IPS-20b (cell line): ENCODE results near the gene GLRX3.
"Not testable (repeated sequence)": the region's sequence is repeated elsewhere in the genome, so short reads cannot be mapped to it uniquely, and the experiment has no call there.

Source experiments
- H3K27ac ChIP-seq: one replicate; pipeline ENCODE4 v1.5.1; 2013; ENCODE audit warnings: low read length
- H3K27me3 ChIP-seq: 2 replicates; pipeline ENCODE4 v1.6.1; 2013; ENCODE audit warnings: mild to moderate bottlenecking, low read length, inconsistent platforms; ENCODE audit not compliant: insufficient read depth
- H3K36me3 ChIP-seq: 2 replicates; pipeline ENCODE4 v1.6.1; 2013; ENCODE audit warnings: low read depth, mild to moderate bottlenecking, inconsistent platforms, low read length, moderate library complexity; ENCODE audit not compliant: insufficient read depth
- H3K4me1 ChIP-seq: 2 replicates; pipeline ENCODE4 v1.6.1; 2013; ENCODE audit warnings: mild to moderate bottlenecking, control low read depth, inconsistent platforms, low read length, moderate library complexity; ENCODE audit not compliant: insufficient read depth
- H3K4me3 ChIP-seq: 2 replicates; pipeline ENCODE4 v1.5.1; 2013; ENCODE audit warnings: mild to moderate bottlenecking, low read length, inconsistent platforms
- H3K9ac ChIP-seq: 2 replicates; pipeline ENCODE4 v1.6.1; 2013; ENCODE audit warnings: low read depth, mild to moderate bottlenecking, inconsistent platforms, low read length, moderate library complexity
- H3K9me3 ChIP-seq: 2 replicates; pipeline ENCODE4 v1.6.1; 2013; ENCODE audit warnings: mild to moderate bottlenecking, low read depth, low read length, inconsistent platforms; ENCODE audit not compliant: insufficient read depth

The GLRX3 gene

GRCh38 chr10:130200179-130201042, 64.2 kb downstream of the GLRX3 start:
- no peak overlapping the region for H3K4me3 ChIP-seq
- H3K9me3 ChIP-seq = no peaks in the 10 kb centered on the region
- no peak overlapping the region for H3K9ac ChIP-seq
- H3K27ac ChIP-seq = no peak overlapping the region
- no peaks in the 10 kb centered on the region for H3K4me1 ChIP-seq
- H3K36me3 ChIP-seq = no peaks in the 10 kb centered on the region
- H3K27me3 ChIP-seq = no peaks in the 10 kb centered on the region; the same call in 1 of the 2 replicates

DNA sequence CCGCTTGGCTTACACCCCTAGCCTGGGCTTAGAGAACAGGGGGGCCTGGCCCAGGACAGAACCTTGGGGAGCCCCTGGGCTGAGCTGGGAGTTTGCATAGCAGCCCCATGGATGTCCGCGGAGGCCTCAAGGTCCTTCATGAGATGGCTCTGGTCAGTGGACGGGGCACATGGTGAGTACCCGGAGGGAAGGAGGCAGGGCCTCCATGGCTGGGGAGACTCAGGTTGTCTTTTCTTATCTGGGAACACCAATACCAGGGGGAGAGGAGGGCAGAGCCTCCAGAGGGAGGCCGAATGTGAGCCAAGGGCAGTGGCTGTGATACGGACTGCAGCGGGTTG, 64.8 kb downstream of the GLRX3 start:
- Histone ChIP-seq H3K4me3 (no peak overlapping the region), H3K36me3 (no peaks in the 10 kb centered on the region), H3K9me3 (no peaks in the 10 kb centered on the region), H3K9ac (no peak overlapping the region), H3K27ac (no peak overlapping the region), H3K4me1 (no peaks in the 10 kb centered on the region), H3K27me3 (no peaks in the 10 kb centered on the region; the same call in 1 of the 2 replicates)

DNA sequence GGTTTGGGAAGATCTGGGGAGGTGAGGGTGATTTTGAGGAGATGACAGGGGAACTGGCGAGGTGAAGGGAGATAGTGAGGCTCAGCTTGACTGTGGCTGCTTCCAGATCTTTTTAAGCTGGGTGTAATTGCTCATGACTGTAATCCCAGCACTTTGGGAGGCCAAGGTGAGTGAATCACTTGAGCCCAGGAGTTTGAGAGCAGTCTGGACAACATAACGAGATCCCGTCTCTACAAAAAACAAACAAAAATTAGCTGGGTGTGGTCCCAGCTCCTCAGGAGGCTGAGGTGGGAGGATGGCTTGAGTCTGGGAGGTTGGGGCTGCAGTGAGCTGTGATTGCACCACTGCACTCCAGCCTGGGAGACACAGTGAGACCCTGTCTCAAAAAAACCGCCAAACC, 66.0 kb downstream of the GLRX3 start:
- H3K27ac ChIP-seq, H3K27me3 ChIP-seq, H3K4me1 ChIP-seq, H3K9me3 ChIP-seq, H3K9ac ChIP-seq, H3K4me3 ChIP-seq, H3K36me3 ChIP-seq: not testable (repeated sequence)

DNA sequence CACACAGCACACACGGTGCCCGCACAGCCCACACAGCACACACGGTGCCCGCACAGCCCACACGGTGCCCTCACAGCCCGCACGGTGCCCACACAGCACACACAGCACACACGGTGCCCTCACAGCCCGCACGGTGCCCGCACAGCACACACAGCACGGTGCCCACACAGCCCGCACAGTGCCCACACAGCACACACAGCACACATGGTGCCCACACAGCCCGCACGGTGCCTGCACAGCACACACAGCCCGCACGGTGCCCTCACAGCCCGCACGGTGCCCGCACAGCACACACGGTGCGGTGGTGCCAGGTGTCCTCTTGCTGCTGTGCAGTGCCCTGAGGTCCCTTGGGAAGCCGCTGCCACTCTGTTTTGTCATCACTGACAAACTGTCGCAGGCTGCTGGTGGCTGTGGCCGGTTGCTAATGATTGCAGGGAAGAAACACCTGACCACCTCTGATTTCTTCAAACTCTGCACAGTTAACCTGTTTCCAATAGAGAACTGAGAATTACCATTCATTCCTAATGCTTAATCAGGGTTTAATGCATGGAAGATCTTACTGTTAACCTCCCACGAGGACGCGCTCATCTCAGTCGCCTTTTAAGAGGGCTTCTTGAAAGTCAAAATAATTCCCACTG, 66.9 kb downstream of the GLRX3 start:
- Histone ChIP-seq H3K4me3 (no peak overlapping the region), H3K36me3 (no peaks in the 10 kb centered on the region), H3K27me3 (no peaks in the 10 kb centered on the region; the same call in 1 of the 2 replicates), H3K9ac (no peak overlapping the region), H3K27ac (no peak overlapping the region), H3K4me1 (no peaks in the 10 kb centered on the region), H3K9me3 (no peaks in the 10 kb centered on the region)

DNA sequence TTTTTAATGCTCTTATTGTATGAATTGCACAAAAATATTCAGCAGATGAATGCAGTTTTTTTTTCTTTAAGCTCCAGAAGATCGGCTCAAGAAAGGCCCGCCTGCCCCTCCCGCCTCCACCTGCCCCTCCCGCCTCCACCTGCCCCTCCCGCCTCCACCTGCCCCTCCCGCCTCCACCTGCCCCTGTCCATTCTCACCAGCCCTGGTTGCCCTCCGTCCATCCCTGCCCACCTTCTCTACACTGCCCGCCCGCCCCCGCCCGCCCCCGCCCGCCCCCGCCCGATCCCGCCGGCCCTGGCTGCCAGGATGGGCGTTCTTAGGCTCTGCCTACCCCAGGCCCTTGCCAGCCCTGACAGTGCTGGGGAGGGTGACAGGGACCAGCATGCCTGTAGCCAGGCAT, 67.4 kb downstream of the GLRX3 start:
- H3K4me1 ChIP-seq = no peaks in the 10 kb centered on the region
- no peaks in the 10 kb centered on the region for H3K36me3 ChIP-seq
- H3K27ac ChIP-seq = no peak overlapping the region
- H3K27me3 ChIP-seq = no peaks in the 10 kb centered on the region; the same call in 1 of the 2 replicates
- H3K9ac ChIP-seq = no peak overlapping the region
- no peak overlapping the region for H3K4me3 ChIP-seq
- no peaks in the 10 kb centered on the region for H3K9me3 ChIP-seq

DNA sequence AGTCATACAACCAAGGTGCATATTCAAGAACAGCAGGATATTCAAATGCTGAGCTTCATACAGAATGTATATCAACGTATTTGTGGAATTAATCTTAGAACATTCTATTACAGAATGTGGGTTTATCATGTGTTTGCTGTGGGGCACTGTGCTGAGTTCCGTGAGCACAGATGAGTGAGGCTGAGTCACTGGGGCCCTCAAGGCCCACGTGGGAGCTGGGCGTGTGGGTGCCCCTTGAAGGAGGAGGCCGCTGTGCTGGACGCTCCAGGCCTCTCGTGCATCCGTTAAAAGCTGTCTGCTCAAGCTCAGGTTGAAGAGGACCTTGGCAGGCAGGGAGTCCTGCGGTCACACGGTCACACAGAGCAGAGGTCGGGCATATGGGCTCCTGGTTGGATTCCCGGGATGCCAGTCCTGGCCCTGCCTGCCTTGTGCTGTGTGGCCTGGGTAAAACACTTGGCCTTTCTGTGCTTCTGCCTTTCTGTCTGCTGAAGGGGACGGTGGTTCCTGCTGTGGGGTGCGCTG, 70.1 kb downstream of the GLRX3 start:
- Histone ChIP-seq H3K9me3 (no peaks in the 10 kb centered on the region), H3K27ac (no peak overlapping the region), H3K27me3 (no peaks in the 10 kb centered on the region; the same call in 1 of the 2 replicates), H3K36me3 (no peaks in the 10 kb centered on the region), H3K4me1 (no peaks in the 10 kb centered on the region), H3K9ac (no peak overlapping the region), H3K4me3 (no peak overlapping the region)

GRCh38 chr10:130207205-130207604, 71.0 kb downstream of the GLRX3 start:
- no peak overlapping the region for H3K27ac ChIP-seq
- H3K36me3 ChIP-seq = no peaks in the 10 kb centered on the region
- no peak overlapping the region for H3K9ac ChIP-seq
- H3K4me1 ChIP-seq = no peaks in the 10 kb centered on the region
- no peak overlapping the region for H3K4me3 ChIP-seq
- H3K27me3 ChIP-seq = no peaks in the 10 kb centered on the region; the same call in 1 of the 2 replicates
- no peaks in the 10 kb centered on the region for H3K9me3 ChIP-seq

GRCh38 chr10:130208807-130209206, 72.6 kb downstream of the GLRX3 start:
- H3K4me3 ChIP-seq = no peak overlapping the region
- H3K27ac ChIP-seq = no peak overlapping the region
- no peaks in the 10 kb centered on the region; the same call in 1 of the 2 replicates for H3K27me3 ChIP-seq
- H3K9ac ChIP-seq = no peak overlapping the region
- no peaks in the 10 kb centered on the region for H3K4me1 ChIP-seq
- no peaks in the 10 kb centered on the region for H3K9me3 ChIP-seq
- H3K36me3 ChIP-seq = no peaks in the 10 kb centered on the region

DNA sequence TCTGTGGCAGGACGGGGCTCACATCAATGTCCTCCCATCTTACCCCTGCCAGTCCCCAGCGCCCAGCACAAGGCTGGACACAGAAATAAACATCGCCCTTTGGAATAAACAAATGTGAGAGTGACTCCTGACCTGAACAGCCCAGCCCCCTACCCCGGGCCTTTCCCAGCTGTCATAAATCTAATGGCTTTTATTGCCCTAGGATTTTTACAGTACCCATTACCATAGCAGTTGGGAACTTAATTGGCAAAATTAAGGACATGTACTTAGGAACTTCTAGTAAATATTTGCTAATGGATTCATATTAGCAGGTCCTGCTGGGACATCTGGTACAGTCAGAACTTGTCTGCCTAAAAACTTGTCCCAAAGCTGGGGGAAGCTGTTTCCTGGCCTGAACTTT, 76.6 kb downstream of the GLRX3 start:
- Histone ChIP-seq H3K27me3 (no peaks in the 10 kb centered on the region), H3K4me3 (no peak overlapping the region), H3K9me3 (no peaks in the 10 kb centered on the region), H3K36me3 (no peaks in the 10 kb centered on the region), H3K9ac (no peak overlapping the region), H3K4me1 (no peaks in the 10 kb centered on the region), H3K27ac (no peak overlapping the region)

DNA sequence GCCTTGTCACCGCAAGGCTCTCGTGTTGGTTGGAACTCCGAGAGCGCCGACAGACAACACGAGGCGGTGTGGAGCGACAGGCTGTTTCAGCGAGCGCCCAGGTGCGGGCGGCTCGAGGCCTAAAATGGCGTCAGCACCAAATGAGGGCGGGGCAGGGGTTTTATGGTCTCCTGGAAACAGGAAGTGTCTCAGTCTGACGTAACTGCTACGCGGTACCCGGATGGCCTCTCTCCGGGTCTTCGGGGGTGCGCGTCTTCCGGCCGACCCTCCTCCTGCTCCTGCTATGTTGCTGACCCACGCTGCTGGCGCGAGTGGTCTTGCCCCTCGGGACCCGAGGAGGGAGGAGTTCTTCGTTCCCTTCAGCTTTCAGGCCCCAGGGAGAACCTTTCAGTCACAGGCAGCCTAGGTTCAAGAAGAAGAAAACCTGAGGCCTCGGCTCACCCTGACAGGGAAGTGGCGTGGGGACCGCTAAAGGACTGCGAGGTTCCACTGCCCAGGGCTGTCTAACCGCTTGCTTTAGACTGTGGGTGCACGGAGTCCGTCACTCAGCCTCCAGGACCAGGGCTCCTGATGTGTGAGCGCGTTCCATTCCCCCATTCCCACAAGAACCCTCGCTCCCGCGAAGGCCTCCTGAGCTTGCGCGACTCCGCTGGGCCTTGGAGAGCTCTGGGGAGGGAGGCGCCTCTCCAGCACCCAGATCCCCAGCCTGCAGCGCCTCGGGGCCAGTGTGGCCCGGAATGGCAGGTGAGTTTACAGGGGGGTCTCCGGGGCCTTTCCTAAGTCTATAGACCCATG, 77.3 kb downstream of the GLRX3 start:
- H3K4me3 ChIP-seq = no peak overlapping the region
- H3K9me3 ChIP-seq = no peaks in the 10 kb centered on the region
- no peak overlapping the region for H3K27ac ChIP-seq
- H3K9ac ChIP-seq = no peak overlapping the region
- no peaks in the 10 kb centered on the region for H3K27me3 ChIP-seq
- H3K4me1 ChIP-seq = no peaks in the 10 kb centered on the region
- no peaks in the 10 kb centered on the region for H3K36me3 ChIP-seq

DNA sequence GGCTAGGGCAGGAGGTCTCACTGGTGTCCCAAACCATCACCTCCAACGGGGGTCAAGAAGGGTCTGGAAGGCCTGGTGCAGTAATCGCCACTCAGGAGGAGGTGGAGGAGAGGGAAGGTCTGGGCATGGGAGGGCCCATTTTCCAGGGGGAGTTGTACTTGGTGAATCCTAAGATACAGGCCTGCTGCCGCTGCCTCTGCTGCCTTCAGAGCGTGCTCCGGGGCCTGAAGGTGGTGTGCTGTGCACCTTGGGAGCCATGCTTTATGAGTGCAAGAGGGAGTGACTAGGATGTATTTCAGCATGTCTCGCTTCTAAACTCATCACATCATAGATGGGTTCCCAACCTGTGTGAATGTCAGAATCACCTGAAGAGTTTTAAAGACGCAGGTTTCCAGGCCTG, 78.2 kb downstream of the GLRX3 start:
- Histone ChIP-seq H3K4me1 (no peaks in the 10 kb centered on the region), H3K36me3 (no peaks in the 10 kb centered on the region), H3K9me3 (no peaks in the 10 kb centered on the region), H3K27ac (no peak overlapping the region), H3K4me3 (no peak overlapping the region), H3K27me3 (no peaks in the 10 kb centered on the region), H3K9ac (no peak overlapping the region)
